GM12875 (cell line): Measurements from ENCODE around the gene CACNA2D1.

ENCODE experiments used
- H3K4me3 ChIP-seq: one replicate; pipeline ENCODE4 v1.5.1; 2011; ENCODE audit warnings: low read depth, low read length, control low read depth
- CTCF ChIP-seq: IDR thresholded peaks from 2 replicates; pipeline ENCODE4 v1.5.1; 2011; ENCODE audit warnings: low read depth, mild to moderate bottlenecking, control low read depth, inconsistent platforms, low read length, moderate library complexity, borderline replicate concordance; ENCODE audit not compliant: insufficient read depth

CACNA2D1 gene

DNA sequence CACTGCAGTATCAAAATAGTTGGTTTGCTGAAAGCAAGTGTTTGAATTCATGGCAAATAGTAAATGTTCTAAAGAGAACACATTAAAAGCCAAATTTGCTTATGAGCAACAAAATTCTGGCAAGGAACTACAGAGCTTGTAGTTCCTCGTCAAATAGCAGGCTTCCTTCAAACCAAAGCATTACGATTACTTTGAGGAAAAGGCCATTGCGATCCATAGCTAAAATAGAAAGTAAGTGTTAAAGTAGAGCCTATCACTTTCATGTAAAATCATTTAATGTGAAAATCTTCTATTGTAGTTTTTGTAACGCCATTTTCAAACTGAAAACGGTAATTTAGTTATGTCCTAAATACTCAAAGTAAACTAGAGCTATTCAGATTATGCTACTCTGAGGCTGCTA lies 20.1 kb downstream of the CACNA2D1 start:
- no peak overlapping the region for H3K4me3 ChIP-seq
- no peak for TF ChIP-seq CTCF

GRCh38 chr7:82419200-82419599 lies 24.4 kb downstream of the CACNA2D1 start:
- TF ChIP-seq CTCF: no peak
- no peak overlapping the region for H3K4me3 ChIP-seq

- no peak overlapping the region for H3K4me3 ChIP-seq
- TF ChIP-seq CTCF: no peak
Measured at GRCh38 chr7:82417898-82418297, 25.7 kb downstream of the CACNA2D1 start.

DNA sequence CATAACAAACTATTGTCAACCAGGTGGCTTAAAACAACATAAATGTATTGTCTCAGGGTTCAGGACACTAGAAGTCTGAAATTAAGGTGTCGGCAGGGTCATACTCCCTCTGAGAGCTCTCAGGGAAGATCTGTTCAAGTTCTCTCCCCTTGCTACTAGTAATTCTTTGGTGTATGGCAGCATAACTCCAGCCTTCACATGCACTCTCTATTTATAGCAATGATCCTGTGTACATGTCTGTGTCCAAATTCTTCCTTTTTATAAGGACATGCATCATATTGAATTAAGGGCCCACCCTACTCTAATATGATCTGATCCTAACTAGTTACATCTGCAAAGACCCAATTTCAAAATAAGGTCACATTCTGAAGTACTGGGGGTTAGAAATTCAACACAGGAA lies 27.2 kb downstream of the CACNA2D1 start:
- H3K4me3 ChIP-seq: no peak overlapping the region
- no peak for TF ChIP-seq CTCF

- H3K4me3 ChIP-seq: no peak overlapping the region
- no peak for TF ChIP-seq CTCF
Measured at GRCh38 chr7:82414389-82414788, 29.2 kb downstream of the CACNA2D1 start.

GRCh38 chr7:82413237-82413636 lies 30.3 kb downstream of the CACNA2D1 start:
- H3K4me3 ChIP-seq: no peak overlapping the region
- TF ChIP-seq CTCF: no peak

DNA sequence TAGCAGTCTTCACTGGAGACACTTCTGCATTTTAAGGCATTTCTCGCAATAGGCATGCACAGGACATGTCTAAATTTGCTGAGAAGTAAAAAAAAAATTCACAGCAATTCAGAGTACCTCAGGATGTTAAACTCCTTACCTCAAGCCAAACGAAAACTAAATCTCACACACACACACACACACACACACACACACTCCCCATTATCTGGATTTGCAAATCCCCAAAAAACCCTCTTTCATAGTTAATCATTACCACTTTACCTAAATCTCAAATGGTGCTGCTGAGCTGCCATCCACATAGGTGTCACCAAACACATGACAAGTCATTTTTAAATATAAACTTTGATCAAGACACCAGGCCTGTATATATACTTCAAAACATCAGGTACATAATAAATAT lies 31.8 kb downstream of the CACNA2D1 start:
- H3K4me3 ChIP-seq: no peak overlapping the region
- no peak for TF ChIP-seq CTCF
